Stomach (tissue), 4 donors: ENCODE data around the gene KCNAB2.

Experiments used
- POLR2A ChIP-seq, 4 donors: fragments of 450-650 bp; IDR thresholded peaks; one replicate each; pipeline ENCODE4 v1.6.1; 2016; ENCODE audit warnings: antibody characterized with exemption in 4 of 4, control low read depth in 2 of 4, mild to moderate bottlenecking in 1 of 4, moderate library complexity in 1 of 4
- TF ChIP-seq, protein P1 (sequence below), 7 experiments: fragments of 450-650 bp in 4 of 7; fragments of 200-600 bp in 3 of 7; sonication (generic) in 3 of 7; IDR thresholded peaks; one replicate each; pipeline ENCODE4 v1.5.1; 2016 to 2019; ENCODE audit warnings: antibody characterized with exemption in 7 of 7, control low read depth in 2 of 7, mild to moderate bottlenecking in 1 of 7

GRCh38 chr1:6014130-6014999, 31.3 kb upstream of the KCNAB2 start:
- no peak for TF ChIP-seq POLR2A (IDR thresholded peaks at IDR 0.05)
- TF ChIP-seq, protein P1, sequence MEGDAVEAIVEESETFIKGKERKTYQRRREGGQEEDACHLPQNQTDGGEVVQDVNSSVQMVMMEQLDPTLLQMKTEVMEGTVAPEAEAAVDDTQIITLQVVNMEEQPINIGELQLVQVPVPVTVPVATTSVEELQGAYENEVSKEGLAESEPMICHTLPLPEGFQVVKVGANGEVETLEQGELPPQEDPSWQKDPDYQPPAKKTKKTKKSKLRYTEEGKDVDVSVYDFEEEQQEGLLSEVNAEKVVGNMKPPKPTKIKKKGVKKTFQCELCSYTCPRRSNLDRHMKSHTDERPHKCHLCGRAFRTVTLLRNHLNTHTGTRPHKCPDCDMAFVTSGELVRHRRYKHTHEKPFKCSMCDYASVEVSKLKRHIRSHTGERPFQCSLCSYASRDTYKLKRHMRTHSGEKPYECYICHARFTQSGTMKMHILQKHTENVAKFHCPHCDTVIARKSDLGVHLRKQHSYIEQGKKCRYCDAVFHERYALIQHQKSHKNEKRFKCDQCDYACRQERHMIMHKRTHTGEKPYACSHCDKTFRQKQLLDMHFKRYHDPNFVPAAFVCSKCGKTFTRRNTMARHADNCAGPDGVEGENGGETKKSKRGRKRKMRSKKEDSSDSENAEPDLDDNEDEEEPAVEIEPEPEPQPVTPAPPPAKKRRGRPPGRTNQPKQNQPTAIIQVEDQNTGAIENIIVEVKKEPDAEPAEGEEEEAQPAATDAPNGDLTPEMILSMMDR (IDR thresholded peaks at IDR 0.05), result no peak
